Testis (tissue), 3 donors: ENCODE measurements around the gene POLR3A. TPM values are rescaled to one million over a fixed set of nuclear protein-coding genes. Genes with fewer than 3 reads are reported as not detected.

Experiments
- DNase-seq: peaks from one replicate; pipeline ENCODE4 v3.0.0-alpha.2; 2019
- H3K27ac ChIP-seq, 2 donors: fragments of 200-600 bp; sonication (generic); one replicate each; pipeline ENCODE4 v1.5.1; 2019
- H3K27me3 ChIP-seq: fragments of 200-600 bp; sonication (generic); one replicate; pipeline ENCODE4 v1.5.1; 2019
- H3K36me3 ChIP-seq: fragments of 200-600 bp; sonication (generic); one replicate; pipeline ENCODE4 v1.5.1; 2017; ENCODE audit warnings: low read depth; ENCODE audit errors: missing control alignments
- H3K4me1 ChIP-seq: fragments of 200-600 bp; sonication (generic); one replicate; pipeline ENCODE4 v1.5.1; 2019
- H3K4me3 ChIP-seq, 2 donors: fragments of 200-600 bp; sonication (generic); one replicate each; pipeline ENCODE4 v1.5.1; 2017 to 2019
- H3K9me3 ChIP-seq: fragments of 200-600 bp; sonication (generic); one replicate; pipeline ENCODE4 v1.5.1; 2017
- CTCF ChIP-seq, 3 experiments: fragments of 450-650 bp in 2 of 3; fragments of 200-600 bp in 1 of 3; sonication (generic) in 1 of 3; IDR thresholded peaks; one replicate each; pipeline ENCODE4 v1.5.1; 2016 to 2019; ENCODE audit warnings: antibody characterized with exemption in 3 of 3, mild to moderate bottlenecking in 2 of 3, moderate library complexity in 1 of 3
- POLR2A ChIP-seq: fragments of 450-650 bp; IDR thresholded peaks from one replicate; pipeline ENCODE4 v1.6.1; 2017; ENCODE audit warnings: antibody characterized with exemption, mild to moderate bottlenecking, moderate library complexity
- whole genome bisulfite sequencing, 2 donors: methylation state at CpG; one replicate each; pipeline ENCODE4 v1.1.5; 2018; 5-methylcytosine and 5-hydroxymethylcytosine counted together
- intact Hi-C: fragments of 100-400 bp; cut with DNase I; formaldehyde crosslinking; loops from one replicate; pipeline ENCODE4 v1.15.1; 2023; ENCODE audit warnings: low total_unique reads
- polyA plus RNA-seq: library from polyadenylated mRNA; stranded (reverse); fragments of 350-450 nt; fragmentation: Illumina TruSeq; extraction: RNeasy Lipid Tissue Mini Kit (QIAGEN cat#74804); gene quantifications from one replicate; pipeline ENCODE4 v1.2.3, GENCODE V29; 2014; ENCODE audit warnings: low read depth, low replicate concordance; ENCODE audit not compliant: insufficient read depth
- total RNA-seq, 2 donors: library from RNA; depleted of rRNA; stranded (reverse); fragments of >200 nt; gene quantifications; one replicate each; pipeline ENCODE4 v1.2.3, GENCODE V29; 2016

POLR3A gene
- total and polyA plus RNA-seq, 3 donors from 2014 or later = 16.1 to 23.0 (median 20.9) TPM

DNA sequence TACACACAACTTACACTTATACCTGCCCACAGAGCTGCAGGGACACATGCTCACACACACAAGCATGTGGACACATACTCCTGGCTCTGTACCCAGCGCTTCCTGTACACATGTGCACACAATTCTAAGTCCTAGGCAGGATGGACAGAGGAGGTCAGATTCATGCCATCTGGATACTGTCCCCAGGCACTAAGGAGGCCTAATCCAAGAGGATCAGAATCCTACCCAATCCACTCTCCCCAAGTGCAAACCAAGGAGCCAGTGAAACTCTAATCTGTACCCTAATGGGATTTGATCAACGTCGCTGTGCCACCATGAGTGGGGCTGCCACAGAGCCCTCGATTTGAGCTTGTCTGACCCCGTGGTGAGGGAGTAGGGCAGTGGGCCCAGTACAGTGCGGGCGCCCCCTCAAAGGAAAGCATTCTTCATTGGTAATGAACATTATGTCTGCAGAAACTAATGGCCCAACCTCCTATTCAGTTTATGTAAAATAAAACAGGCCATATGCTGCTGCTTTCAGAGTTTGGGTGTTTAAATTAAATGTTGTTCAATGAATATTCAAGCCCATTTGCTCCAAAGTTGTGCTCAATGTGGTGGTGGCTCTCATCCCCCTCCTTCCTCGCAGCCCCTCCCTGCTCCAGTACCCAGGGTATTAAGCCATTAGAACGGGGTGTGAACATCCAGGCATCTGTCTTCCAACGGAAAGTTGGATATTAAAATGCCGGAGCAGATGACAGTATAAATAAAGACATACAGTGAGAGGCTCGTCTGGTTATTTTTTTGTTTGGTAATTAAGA lies 30.8 kb upstream of the POLR3A start:
- Histone ChIP-seq H3K36me3 (no peaks in the 10 kb centered on the region), H3K9me3 (no peaks in the 10 kb centered on the region), H3K4me3 (no peak overlapping the region), H3K4me1 (no peaks in the 10 kb centered on the region), H3K27ac (no peak overlapping the region), H3K27me3 (no peaks in the 10 kb centered on the region)
- no peak for TF ChIP-seq POLR2A
- TF ChIP-seq CTCF (IDR thresholded peaks at IDR 0.05) = no peak
- intact Hi-C loops = no loop called here
- whole genome bisulfite sequencing, 2 donors = 85 to 91% methylated on average over 8 to 12 of the region's 12 CpGs
- no peak for DNase-seq

- no peaks in the 10 kb centered on the region for H3K27me3 ChIP-seq
- WGBS, 2 donors = 80 to 82% methylated on average over 5 of the region's 5 CpGs
- DNase-seq = no peak
- H3K4me3 ChIP-seq = no peak overlapping the region
- TF ChIP-seq CTCF (IDR thresholded peaks at IDR 0.05) = no peak
- TF ChIP-seq POLR2A = no peak
- H3K4me1 ChIP-seq = no peaks in the 10 kb centered on the region
- H3K9me3 ChIP-seq = no peaks in the 10 kb centered on the region
- intact Hi-C loops = no loop called here
- no peak overlapping the region for H3K27ac ChIP-seq
- H3K36me3 ChIP-seq = no peaks in the 10 kb centered on the region
These were observed 29.2 kb upstream of the POLR3A start for GRCh38 chr10:78058562-78058961.

- no peaks in the 10 kb centered on the region for H3K9me3 ChIP-seq
- no peaks in the 10 kb centered on the region for H3K36me3 ChIP-seq
- no peak for DNase-seq
- H3K4me1 ChIP-seq = no peaks in the 10 kb centered on the region
- whole genome bisulfite sequencing, 2 donors = 88 to 92% methylated on average over 7 of the region's 7 CpGs
- H3K27me3 ChIP-seq = no peaks in the 10 kb centered on the region
- H3K27ac ChIP-seq = no peak overlapping the region
- no peak overlapping the region for H3K4me3 ChIP-seq
- intact Hi-C loops = no loop called here
- TF ChIP-seq POLR2A (no peak), CTCF (IDR thresholded peaks at IDR 0.05) (no peak)
These were observed 24.0 kb upstream of the POLR3A start for GRCh38 chr10:78053211-78053868.

GRCh38 chr10:78049851-78050250 lies 20.5 kb upstream of the POLR3A start:
- TF ChIP-seq POLR2A (no peak), CTCF (IDR thresholded peaks at IDR 0.05) (no peak)
- H3K27ac ChIP-seq = no peak overlapping the region
- no peaks in the 10 kb centered on the region for H3K9me3 ChIP-seq
- H3K27me3 ChIP-seq = no peaks in the 10 kb centered on the region
- no peak for DNase-seq
- no peaks in the 10 kb centered on the region for H3K36me3 ChIP-seq
- peaks cover 3% of the 10 kb centered on the region for H3K4me1 ChIP-seq
- intact Hi-C loops = loop anchor here (10.0 kb wide), 1 partner anchor 1145 kb away; no protein-coding TSS in a partner anchor
- 78 to 92% methylated on average over 1 of the region's 1 CpG for WGBS, 2 donors
- no peak overlapping the region for H3K4me3 ChIP-seq
